PC-9 (cell line): ENCODE results near the gene TRIM26.
"Not testable (repeated sequence)": the region's sequence is repeated elsewhere in the genome, so short reads cannot be mapped to it uniquely, and the experiment has no call there.

Source experiments
- EZH2 ChIP-seq: fragments of 200-600 bp; sonication (generic); IDR thresholded peaks from 2 replicates; pipeline ENCODE4 v1.8.0; 2017; ENCODE audit warnings: antibody characterized with exemption, low read depth
- TF ChIP-seq, protein P1 (sequence below): fragments of 200-600 bp; sonication (generic); conservative IDR thresholded peaks from 2 replicates; pipeline ENCODE4 v1.6.1; 2017; ENCODE audit warnings: mixed run types, antibody characterized with exemption, mild to moderate bottlenecking, moderate library complexity

- TF ChIP-seq, protein P1, sequence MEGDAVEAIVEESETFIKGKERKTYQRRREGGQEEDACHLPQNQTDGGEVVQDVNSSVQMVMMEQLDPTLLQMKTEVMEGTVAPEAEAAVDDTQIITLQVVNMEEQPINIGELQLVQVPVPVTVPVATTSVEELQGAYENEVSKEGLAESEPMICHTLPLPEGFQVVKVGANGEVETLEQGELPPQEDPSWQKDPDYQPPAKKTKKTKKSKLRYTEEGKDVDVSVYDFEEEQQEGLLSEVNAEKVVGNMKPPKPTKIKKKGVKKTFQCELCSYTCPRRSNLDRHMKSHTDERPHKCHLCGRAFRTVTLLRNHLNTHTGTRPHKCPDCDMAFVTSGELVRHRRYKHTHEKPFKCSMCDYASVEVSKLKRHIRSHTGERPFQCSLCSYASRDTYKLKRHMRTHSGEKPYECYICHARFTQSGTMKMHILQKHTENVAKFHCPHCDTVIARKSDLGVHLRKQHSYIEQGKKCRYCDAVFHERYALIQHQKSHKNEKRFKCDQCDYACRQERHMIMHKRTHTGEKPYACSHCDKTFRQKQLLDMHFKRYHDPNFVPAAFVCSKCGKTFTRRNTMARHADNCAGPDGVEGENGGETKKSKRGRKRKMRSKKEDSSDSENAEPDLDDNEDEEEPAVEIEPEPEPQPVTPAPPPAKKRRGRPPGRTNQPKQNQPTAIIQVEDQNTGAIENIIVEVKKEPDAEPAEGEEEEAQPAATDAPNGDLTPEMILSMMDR = not testable (repeated sequence)
- not testable (repeated sequence) for TF ChIP-seq EZH2
Observed at GRCh38 chr6:30221956-30222355, 8.8 kb upstream of the TRIM26 start.
